Breast epithelium (tissue), 3 donors: ENCODE measurements around the gene CHST2.

ENCODE experiments used
- CTCF ChIP-seq, 3 donors: fragments of 450-650 bp; IDR thresholded peaks; one replicate each; pipeline ENCODE4 v1.5.1; 2016 to 2017; ENCODE audit warnings: antibody characterized with exemption in 3 of 3, mild to moderate bottlenecking in 3 of 3, moderate library complexity in 3 of 3
- POLR2A ChIP-seq: fragments of 450-650 bp; IDR thresholded peaks from one replicate; pipeline ENCODE4 v1.6.1; 2016; ENCODE audit warnings: antibody characterized with exemption, mild to moderate bottlenecking, moderate library complexity

DNA sequence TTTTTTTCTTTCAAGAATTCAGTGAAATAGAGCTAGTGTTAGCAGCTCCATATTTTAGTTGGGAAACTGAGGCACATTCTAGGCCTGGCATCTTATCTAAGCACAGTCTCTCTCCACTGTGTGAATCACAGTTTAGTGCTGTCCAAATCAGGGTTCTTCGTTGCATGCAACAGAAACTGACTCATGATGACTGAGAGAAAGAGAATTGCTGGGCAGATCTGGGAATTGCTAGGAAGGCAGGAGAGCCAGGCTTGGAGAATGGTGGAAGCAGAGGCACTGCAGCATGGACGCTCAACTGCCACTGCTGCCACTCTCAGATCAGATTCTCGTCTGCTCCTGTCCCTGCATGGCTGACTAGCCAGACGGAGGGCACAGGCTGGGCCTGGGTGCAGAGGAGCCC, 40.7 kb upstream of the CHST2 start:
- no peak for TF ChIP-seq POLR2A
- no peak for TF ChIP-seq CTCF (IDR thresholded peaks at IDR 0.05)
